GM18498 (cell line): ENCODE results near the gene ZNF284.
A peak's percentile ranks its signal among the peaks of the same experiment; 100 is the strongest.
"Not testable (repeated sequence)": the region's sequence is repeated elsewhere in the genome, so short reads cannot be mapped to it uniquely, and the experiment has no call there.

Experiments used
- ATAC-seq: cut with Tn5 transposase; IDR thresholded peaks from one replicate; pipeline ENCODE4 v1.9.1; 2021; ENCODE audit warnings: mild to moderate bottlenecking, moderate library complexity; ENCODE audit not compliant: unreplicated experiment

ZNF284 gene

GRCh38 chr19:44109458-44109857 lies 37.5 kb downstream of the ZNF284 start:
- ATAC-seq = no peak

GRCh38 chr19:44111910-44112463 lies 40.0 kb downstream of the ZNF284 start:
- ATAC-seq = no peak

- peak; percentile 5 for ATAC-seq
Observed at GRCh38 chr19:44112802-44113137, 40.8 kb downstream of the ZNF284 start.

GRCh38 chr19:44113138-44113783 lies 41.3 kb downstream of the ZNF284 start, which contains the start of gene ZNF225:
ZNF225 (plus strand) TSS chr19:44113399; CDS start chr19:44115828, 2,429 bp downstream.
- peak; percentile 91 for ATAC-seq

- no peak for ATAC-seq
Observed at GRCh38 chr19:44113784-44114390, 41.9 kb downstream of the ZNF284 start.

- not testable (repeated sequence) for ATAC-seq
Observed at GRCh38 chr19:44121162-44121561, 49.2 kb downstream of the ZNF284 start.

GRCh38 chr19:44131955-44132354 lies 60.0 kb downstream of the ZNF284 start:
- ATAC-seq = no peak
